WTC11 (cell line): ENCODE data around the gene BLCAP.

Source experiments
- AFF4 ChIP-seq: sonication (generic); formaldehyde crosslinking; IDR thresholded peaks from 2 replicates; pipeline ENCODE4 v1.8.1; 2023; ENCODE audit warnings: mild to moderate bottlenecking, missing genetic modification reagents, borderline replicate concordance
- CTCF ChIP-seq: fragments of 200-600 bp; IDR thresholded peaks from 2 replicates; pipeline ENCODE4 v1.8.0; 2022; ENCODE audit warnings: antibody characterized with exemption
- IRF1 ChIP-seq: sonication (generic); formaldehyde crosslinking; IDR thresholded peaks from 2 replicates; pipeline ENCODE4 v1.8.0; 2023; ENCODE audit warnings: missing genetic modification reagents
- JUN ChIP-seq: sonication (generic); formaldehyde crosslinking; IDR thresholded peaks from 2 replicates; pipeline ENCODE4 v1.8.0; 2023; ENCODE audit warnings: mild to moderate bottlenecking, missing genetic modification reagents
- MLX ChIP-seq: sonication (generic); formaldehyde crosslinking; IDR thresholded peaks from 2 replicates; pipeline ENCODE4 v1.8.1; 2023; ENCODE audit warnings: mild to moderate bottlenecking, missing genetic modification reagents, moderate library complexity
- NR3C1 ChIP-seq: sonication (generic); formaldehyde crosslinking; conservative IDR thresholded peaks from 2 replicates; pipeline ENCODE4 v1.8.1; 2023; ENCODE audit warnings: low read depth, mild to moderate bottlenecking, missing genetic modification reagents
- SP1 ChIP-seq: sonication (generic); formaldehyde crosslinking; conservative IDR thresholded peaks from 2 replicates; pipeline ENCODE4 v1.8.1; 2022; ENCODE audit warnings: missing genetic modification reagents
- TEAD4 ChIP-seq: sonication (generic); formaldehyde crosslinking; IDR thresholded peaks from 2 replicates; pipeline ENCODE4 v1.8.0; 2022; ENCODE audit warnings: mild to moderate bottlenecking, missing genetic modification reagents
- USF1 ChIP-seq: sonication (generic); formaldehyde crosslinking; IDR thresholded peaks from 2 replicates; pipeline ENCODE4 v1.8.0; 2022; ENCODE audit warnings: mild to moderate bottlenecking, missing genetic modification reagents
- USF2 ChIP-seq: sonication (generic); formaldehyde crosslinking; IDR thresholded peaks from 2 replicates; pipeline ENCODE4 v1.8.1; 2023; ENCODE audit warnings: mild to moderate bottlenecking, missing genetic modification reagents, moderate library complexity
- ZNF138 ChIP-seq: sonication (generic); formaldehyde crosslinking; conservative IDR thresholded peaks from 2 replicates; pipeline ENCODE4 v1.8.1; 2022; ENCODE audit warnings: mild to moderate bottlenecking, moderate library complexity, missing genetic modification reagents

- TF ChIP-seq CTCF (no peak), NR3C1 (CRISPR knock-in tag) (no peak), USF2 (no peak), AFF4 (CRISPR knock-in tag) (no peak), TEAD4 (no peak), USF1 (CRISPR knock-in tag) (no peak), MLX (no peak), IRF1 (CRISPR knock-in tag) (no peak), SP1 (CRISPR knock-in tag) (no peak), JUN (CRISPR knock-in tag) (no peak), ZNF138 (no peak)
Observed at GRCh38 chr20:37535443-37536132, 7.9 kb upstream of the BLCAP start.
